GOT3 (cell line): Measurements from ENCODE around the gene PDE3A.
"Not testable (repeated sequence)": the region's sequence is repeated elsewhere in the genome, so short reads cannot be mapped to it uniquely, and the experiment has no call there.

ENCODE experiments used
- DNase-seq: peaks from one replicate; lab custom pipeline; 2025; ENCODE audit warnings: mixed read lengths; lab: John Stamatoyannopoulos, UW

Gene PDE3A

GRCh38 chr12:20368114-20368650 is at the start of gene PDE3A:
Gene PDE3A (plus strand): TSS chr12:20368537. CDS start chr12:20369285, 748 bp downstream.
- no peak for DNase-seq

DNA sequence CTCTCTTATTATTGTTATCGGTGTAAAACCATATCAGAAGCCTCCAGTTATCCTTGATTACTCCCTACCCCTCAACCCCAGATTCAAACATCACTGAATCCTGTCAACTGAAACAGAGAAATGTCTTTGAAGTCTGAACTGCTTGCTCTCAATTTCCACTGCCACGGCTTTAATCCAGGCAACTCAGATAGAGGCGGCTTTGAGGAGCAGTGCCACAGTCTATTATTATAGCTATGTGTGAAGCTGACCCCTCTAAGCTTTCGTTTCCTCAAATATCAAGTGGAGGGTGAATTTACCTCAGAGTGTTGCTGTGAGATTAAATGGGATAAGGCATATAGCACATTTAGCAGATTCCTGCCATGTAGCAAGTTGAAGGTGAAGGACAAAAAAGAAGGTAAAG is 49.0 kb upstream of the PDE3A start:
- DNase-seq, result no peak

DNA sequence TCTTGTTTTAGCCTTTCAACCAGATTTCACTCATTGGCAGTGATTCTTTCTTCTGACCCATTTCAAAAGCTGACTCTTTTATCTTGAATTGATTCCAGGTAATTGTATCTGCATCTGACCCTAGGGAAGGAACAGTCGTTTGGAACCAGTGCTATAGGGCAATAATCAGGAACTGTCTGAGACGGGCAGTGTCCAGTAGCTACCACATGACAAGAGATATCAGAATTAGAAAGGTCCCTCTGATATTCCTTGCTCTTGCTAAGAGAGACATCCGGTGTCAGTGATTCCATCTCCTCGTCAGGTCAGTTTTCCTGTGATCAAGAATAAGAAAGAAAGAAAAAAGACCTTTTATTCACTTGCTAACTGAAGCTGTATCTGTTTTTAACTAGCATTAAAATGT is 47.8 kb upstream of the PDE3A start:
- DNase-seq, result no peak

GRCh38 chr12:20330826-20331505 is 37.4 kb upstream of the PDE3A start:
- DNase-seq, result not testable (repeated sequence)

- no peak for DNase-seq
These were observed 29.3 kb upstream of the PDE3A start for GRCh38 chr12:20339060-20339459.

DNA sequence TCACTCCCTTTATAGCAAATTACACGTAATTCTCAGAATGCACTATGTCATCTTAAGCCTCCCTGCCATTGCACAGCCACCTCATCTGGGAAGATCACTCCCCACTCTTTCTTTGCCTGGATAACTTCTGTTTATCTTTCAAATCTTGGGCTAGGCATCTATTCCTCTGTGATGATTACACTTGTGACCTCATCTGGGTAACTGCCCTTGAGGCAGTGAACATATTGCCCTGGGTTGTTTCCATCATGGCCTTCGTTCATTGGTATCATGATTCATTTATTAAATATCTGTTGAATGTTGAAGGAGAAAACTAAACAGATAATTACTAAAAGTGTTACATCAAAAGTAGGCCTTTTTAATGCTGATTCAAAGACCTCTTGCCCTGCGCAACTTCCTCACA is 26.2 kb upstream of the PDE3A start:
- no peak for DNase-seq

GRCh38 chr12:20345866-20346265 is 22.5 kb upstream of the PDE3A start:
- DNase-seq, result no peak

- DNase-seq, result no peak
These were observed 18.3 kb upstream of the PDE3A start for GRCh38 chr12:20350026-20350425.

DNA sequence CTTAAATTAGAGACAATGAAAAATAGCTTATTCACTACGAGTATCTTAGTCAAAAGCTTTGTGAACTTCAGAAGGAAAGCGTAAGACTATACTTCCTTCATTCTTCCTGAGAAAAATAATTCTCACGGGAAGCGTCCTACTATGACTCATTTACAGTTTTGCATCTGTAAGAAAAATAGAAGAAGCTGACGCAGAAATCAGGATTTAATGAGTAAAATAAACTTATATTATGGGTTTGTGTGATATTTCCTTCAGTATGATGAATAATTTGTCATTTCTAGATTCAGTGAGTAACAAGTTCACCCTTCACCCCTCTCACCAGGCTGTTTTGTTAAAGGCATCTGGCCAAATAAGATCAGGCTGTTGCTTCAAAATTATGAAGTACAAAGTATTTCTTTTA is 17.8 kb upstream of the PDE3A start:
- no peak for DNase-seq

DNA sequence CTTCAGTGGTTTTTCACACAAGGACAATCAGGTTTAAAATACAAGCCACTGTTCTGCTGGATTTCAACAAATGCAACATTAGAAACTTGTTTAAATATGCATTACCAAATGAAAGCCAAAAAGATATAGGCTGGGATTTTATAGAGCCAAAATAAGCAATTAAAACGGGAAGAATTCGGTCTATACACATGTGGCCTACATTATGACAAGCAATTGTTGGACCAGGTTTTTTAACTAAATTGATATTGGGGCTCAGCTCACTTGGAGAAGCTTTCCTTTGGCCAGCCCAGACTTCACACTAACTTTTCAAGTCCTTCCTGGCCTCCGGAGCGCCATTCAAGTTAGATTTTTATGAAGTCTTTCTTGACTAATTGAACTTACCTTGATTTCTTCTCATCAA is 16.9 kb upstream of the PDE3A start:
- no peak for DNase-seq

DNA sequence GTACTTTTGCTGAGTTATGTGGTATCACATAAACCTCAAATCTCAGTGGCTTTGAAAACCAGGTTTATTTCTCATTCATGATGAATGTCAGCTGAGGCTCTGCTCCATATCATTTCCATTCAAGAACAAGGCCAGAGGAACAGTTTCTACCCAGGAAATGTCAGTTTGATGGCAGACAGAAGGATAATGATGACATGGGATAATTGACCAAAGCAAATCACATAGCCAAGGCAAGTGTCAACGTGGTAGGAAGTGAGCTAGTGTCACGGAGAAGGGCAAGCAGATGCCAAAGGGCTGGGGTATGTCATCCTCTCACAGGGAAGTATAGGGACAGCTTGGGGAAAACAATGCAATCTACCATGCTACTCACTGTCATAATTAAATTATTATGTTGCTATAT is 12.3 kb upstream of the PDE3A start:
- DNase-seq, result no peak

- no peak for DNase-seq
These were observed 7.9 kb upstream of the PDE3A start for GRCh38 chr12:20360407-20360806.

GRCh38 chr12:20361416-20361815 is 6.9 kb upstream of the PDE3A start:
- no peak for DNase-seq

- no peak for DNase-seq
These were observed 3.8 kb upstream of the PDE3A start for GRCh38 chr12:20364501-20364900.

DNA sequence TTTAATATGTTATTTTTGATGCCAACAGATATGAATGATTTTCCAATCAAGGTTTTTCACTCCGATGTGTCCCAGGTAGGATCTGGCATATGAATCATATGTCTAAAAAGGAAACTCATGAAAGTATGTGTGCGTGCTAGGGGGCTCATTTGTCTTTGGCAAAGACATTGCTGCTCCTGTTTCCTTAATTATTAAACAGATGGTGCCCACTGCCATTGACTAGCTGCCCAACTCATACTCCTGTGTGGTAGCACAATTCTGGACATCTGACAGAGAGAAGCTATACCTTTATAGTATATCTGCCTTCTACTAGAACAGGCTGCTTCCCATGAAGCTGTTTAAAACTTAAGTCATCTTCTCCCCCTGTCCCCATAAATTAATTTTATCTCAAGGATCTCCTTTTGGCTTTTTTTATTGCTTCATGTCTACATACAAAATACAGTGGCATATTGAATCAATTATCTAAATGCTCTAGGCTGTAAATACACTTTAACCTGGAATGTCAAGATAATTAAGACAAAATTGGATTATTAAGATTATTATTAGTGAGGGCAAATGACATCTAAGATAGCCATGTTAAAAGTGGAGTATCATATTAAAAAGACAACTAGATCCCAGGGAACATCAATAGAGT is 1.4 kb upstream of the PDE3A start:
- no peak for DNase-seq

DNA sequence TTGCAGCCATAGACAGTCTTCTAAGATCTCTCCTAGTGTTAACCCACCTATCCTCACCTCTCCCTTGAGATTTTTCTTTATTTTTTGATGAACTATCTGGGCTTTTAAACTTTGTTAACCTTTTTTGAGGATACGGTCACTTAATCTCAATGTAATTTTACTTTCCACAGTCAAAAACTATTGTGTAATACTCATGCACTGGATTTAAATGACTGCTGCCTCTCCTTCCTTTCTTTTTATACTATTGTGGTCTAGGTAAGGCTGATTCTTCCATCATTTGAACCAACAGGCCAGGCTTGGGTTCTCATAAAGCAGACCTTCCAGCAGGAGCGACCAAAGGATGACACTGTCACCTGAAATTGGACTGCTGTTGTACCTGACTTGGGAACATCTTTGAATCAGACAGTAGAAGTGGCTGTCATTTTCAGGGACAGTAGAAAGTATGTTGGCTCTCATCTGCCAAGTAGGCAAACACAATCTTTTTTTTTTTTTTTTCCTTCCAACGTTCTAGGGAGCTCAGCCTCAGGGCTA is 689 bp upstream of the PDE3A start:
- no peak for DNase-seq

GRCh38 chr12:20368651-20369304 is 441 bp downstream of the PDE3A start:
- no peak for DNase-seq

DNA sequence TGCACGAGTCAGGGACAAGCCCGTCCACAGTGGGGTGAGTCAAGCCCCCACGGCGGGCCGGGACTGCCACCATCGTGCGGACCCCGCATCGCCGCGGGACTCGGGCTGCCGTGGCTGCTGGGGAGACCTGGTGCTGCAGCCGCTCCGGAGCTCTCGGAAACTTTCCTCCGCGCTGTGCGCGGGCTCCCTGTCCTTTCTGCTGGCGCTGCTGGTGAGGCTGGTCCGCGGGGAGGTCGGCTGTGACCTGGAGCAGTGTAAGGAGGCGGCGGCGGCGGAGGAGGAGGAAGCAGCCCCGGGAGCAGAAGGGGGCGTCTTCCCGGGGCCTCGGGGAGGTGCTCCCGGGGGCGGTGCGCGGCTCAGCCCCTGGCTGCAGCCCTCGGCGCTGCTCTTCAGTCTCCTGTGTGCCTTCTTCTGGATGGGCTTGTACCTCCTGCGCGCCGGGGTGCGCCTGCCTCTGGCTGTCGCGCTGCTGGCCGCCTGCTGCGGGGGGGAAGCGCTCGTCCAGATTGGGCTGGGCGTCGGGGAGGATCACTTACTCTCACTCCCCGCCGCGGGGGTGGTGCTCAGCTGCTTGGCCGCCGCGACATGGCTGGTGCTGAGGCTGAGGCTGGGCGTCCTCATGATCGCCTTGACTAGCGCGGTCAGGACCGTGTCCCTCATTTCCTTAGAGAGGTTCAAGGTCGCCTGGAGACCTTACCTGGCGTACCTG is 1.1 kb downstream of the PDE3A start:
- peak; percentile 4 for DNase-seq

- no peak for DNase-seq
These were observed 1.7 kb downstream of the PDE3A start for GRCh38 chr12:20370014-20370386.

- no peak for DNase-seq
These were observed 2.7 kb downstream of the PDE3A start for GRCh38 chr12:20370866-20371519.

DNA sequence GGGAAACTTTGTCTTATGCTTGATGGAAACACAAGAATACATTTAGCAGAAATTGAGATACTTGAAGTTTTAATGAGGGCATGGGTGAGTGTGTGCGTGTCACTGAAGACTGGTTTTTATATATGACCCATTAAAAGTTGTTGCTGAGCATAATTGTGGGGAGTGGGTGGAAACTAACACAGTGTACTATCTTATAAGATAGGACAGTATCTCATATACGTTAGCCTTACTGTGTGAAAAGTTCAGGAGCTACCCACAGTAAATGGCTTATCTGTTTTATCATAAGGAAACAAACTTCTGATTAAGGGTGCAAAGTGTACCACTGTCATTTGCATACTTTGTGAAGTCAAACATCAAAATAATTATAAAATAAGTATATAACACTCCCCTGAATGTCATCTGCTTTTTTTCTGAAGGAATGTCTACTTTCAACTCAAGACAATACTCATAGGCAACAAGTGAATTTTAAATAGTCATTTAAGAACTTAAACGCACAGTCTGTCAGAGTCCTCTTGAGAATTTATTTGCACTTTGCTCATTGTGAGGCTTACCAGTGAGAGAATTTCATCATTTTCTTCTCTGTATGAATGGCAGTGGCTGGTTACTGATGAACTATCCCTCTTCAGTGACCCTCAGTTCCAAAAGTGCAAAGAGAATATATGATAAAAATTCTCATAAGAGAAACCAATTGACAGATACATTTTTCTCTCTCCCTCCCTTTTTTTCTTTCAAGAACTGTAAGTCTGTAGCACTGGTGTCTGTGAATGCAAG is 4.2 kb downstream of the PDE3A start:
- DNase-seq, result no peak
